ENCODE measurements around the gene SIT1. TPM values are rescaled to one million over a fixed set of nuclear protein-coding genes. Genes with fewer than 3 reads are reported as not detected.

The SIT1 gene
- total and polyA plus RNA-seq, 2 experiments from 2014 or later, result 13.2 to 14.7 TPM

- Histone ChIP-seq H3K79me2 (replicated peaks; ENCODE audit: insufficient read depth) (no peaks in the 10 kb centered on the region), H3K27me3 (ENCODE audit: insufficient read depth) (peaks cover 33% of the 10 kb centered on the region), H3K4me3 (peak overlapping the region; percentile 85), H4K20me1 (replicated peaks; ENCODE audit: insufficient read depth) (no peaks in the 10 kb centered on the region), H3K4me1 (ENCODE audit: insufficient read depth) (peaks cover 14% of the 10 kb centered on the region), H3K4me2 (peak overlapping the region; percentile 95), H2AFZ (peak overlapping the region; percentile 100), H3K27ac (ENCODE audit: low read depth) (no peak overlapping the region), H3K9me2 (ENCODE audit: insufficient read depth) (no peaks in the 10 kb centered on the region), H3K36me3 (ENCODE audit: insufficient read depth) (no peaks in the 10 kb centered on the region), H3F3A (replicated peaks; ENCODE audit: low read depth) (peaks cover 17% of the 10 kb centered on the region)
- peaks cover 14% of the 10 kb centered on the region for H3K4me1 Mint-ChIP-seq
- H3K36me3 Mint-ChIP-seq (ENCODE audit: low read depth), result no peaks in the 10 kb centered on the region
- H3K27me3 Mint-ChIP-seq (ENCODE audit: insufficient read depth, low read depth, poor library complexity), result peaks cover 31% of the 10 kb centered on the region
- H3K9me3 Mint-ChIP-seq, result no peaks in the 10 kb centered on the region
- TF ChIP-seq EZH2phosphoT487 (IDR thresholded peaks at IDR 0.05; ENCODE audit: unreplicated experiment) (no peak), STAT1 (IDR thresholded peaks at IDR 0.05; ENCODE audit: unreplicated experiment) (no peak), JUNB (IDR thresholded peaks at IDR 0.05; ENCODE audit: unreplicated experiment) (no peak), POLR2AphosphoS5 (IDR thresholded peaks at IDR 0.05; ENCODE audit: low read depth) (no peak), ZNF331 (CRISPR knock-in tag; IDR thresholded peaks at IDR 0.05; ENCODE audit: low read depth) (no peak), ZNF462 (CRISPR knock-in tag; IDR thresholded peaks at IDR 0.05) (no peak), EZH2 (IDR thresholded peaks at IDR 0.05; ENCODE audit: low read depth, unreplicated experiment) (no peak), REST (IDR thresholded peaks at IDR 0.05; ENCODE audit: unreplicated experiment) (no peak), NANOG (IDR thresholded peaks at IDR 0.05; ENCODE audit: borderline replicate concordance) (no peak), CTCF (conservative IDR thresholded peaks at IDR 0.05; ENCODE audit: low read depth in 2 of 2) (no peak), ZNF114 (CRISPR knock-in tag; IDR thresholded peaks at IDR 0.05) (no peak), ETS1 (IDR thresholded peaks at IDR 0.05) (no peak), CREB1 (CRISPR knock-in tag; IDR thresholded peaks at IDR 0.05; ENCODE audit: low read depth) (no peak)
- DNase-seq (ENCODE audit: low spot score) (peak; percentile 26), ATAC-seq (no peak)
- H3K27ac Mint-ChIP-seq, result no peak overlapping the region
- peak overlapping the region; percentile 78 for H3K4me3 Mint-ChIP-seq
Measured at GRCh38 chr9:35617548-35617947, 33.2 kb downstream of the SIT1 start.

All from GM23338 (cell line).